Measurements from ENCODE around the gene SRPRA. TPM values are rescaled to one million over a fixed set of nuclear protein-coding genes. Genes with fewer than 3 reads are reported as not detected.

SRPRA gene
- total RNA-seq, 1 donor from 2014 or later = 61.3 TPM

GRCh38 chr11:126225295-126225665, 43.4 kb downstream of the SRPRA start:
- no peaks in the 10 kb centered on the region for H3K27me3 ChIP-seq (ENCODE audit: control insufficient read depth, insufficient read depth, low read length)
- DNase-seq (ENCODE audit: low read depth) (no peak), FAIRE-seq (no peak)
- no peak for TF ChIP-seq CTCF (IDR thresholded peaks at IDR 0.05; ENCODE audit: insufficient read depth, low read length, severe bottlenecking)
- no peak overlapping the region for H3K4me3 ChIP-seq (ENCODE audit: low read depth, low read length)
- no peaks in the 10 kb centered on the region for H3K36me3 ChIP-seq (ENCODE audit: control insufficient read depth, insufficient read depth, low read length)

GRCh38 chr11:126224647-126225294, 43.9 kb downstream of the SRPRA start:
- DNase-seq (ENCODE audit: low read depth) (no peak), FAIRE-seq (no peak)
- no peak for TF ChIP-seq CTCF (IDR thresholded peaks at IDR 0.05; ENCODE audit: insufficient read depth, low read length, severe bottlenecking)
- no peaks in the 10 kb centered on the region for H3K36me3 ChIP-seq (ENCODE audit: control insufficient read depth, insufficient read depth, low read length)
- H3K4me3 ChIP-seq (ENCODE audit: low read depth, low read length) = no peak overlapping the region
- H3K27me3 ChIP-seq (ENCODE audit: control insufficient read depth, insufficient read depth, low read length) = no peaks in the 10 kb centered on the region

- DNase-seq (ENCODE audit: low read depth) = no peak
- H3K36me3 ChIP-seq (ENCODE audit: control insufficient read depth, insufficient read depth, low read length) = peaks cover 1% of the 10 kb centered on the region
- no peak for FAIRE-seq
- no peaks in the 10 kb centered on the region for H3K27me3 ChIP-seq (ENCODE audit: control insufficient read depth, insufficient read depth, low read length)
- H3K4me3 ChIP-seq (ENCODE audit: low read depth, low read length) = no peak overlapping the region
- no peak for TF ChIP-seq CTCF (IDR thresholded peaks at IDR 0.05; ENCODE audit: insufficient read depth, low read length, severe bottlenecking)
Observed at GRCh38 chr11:126219547-126219946, 49.1 kb downstream of the SRPRA start.

GRCh38 chr11:126217491-126217890, 51.2 kb downstream of the SRPRA start:
- DNase-seq (ENCODE audit: low read depth) = no peak
- Histone ChIP-seq H3K36me3 (ENCODE audit: control insufficient read depth, insufficient read depth, low read length) (peaks cover 1% of the 10 kb centered on the region), H3K27me3 (ENCODE audit: control insufficient read depth, insufficient read depth, low read length) (no peaks in the 10 kb centered on the region), H3K4me3 (ENCODE audit: low read depth, low read length) (no peak overlapping the region)
- FAIRE-seq = no peak
- TF ChIP-seq CTCF (IDR thresholded peaks at IDR 0.05; ENCODE audit: insufficient read depth, low read length, severe bottlenecking) = no peak

GRCh38 chr11:126216526-126217305, 52.0 kb downstream of the SRPRA start:
- FAIRE-seq (no peak), DNase-seq (ENCODE audit: low read depth) (no peak)
- no peak for TF ChIP-seq CTCF (IDR thresholded peaks at IDR 0.05; ENCODE audit: insufficient read depth, low read length, severe bottlenecking)
- Histone ChIP-seq H3K4me3 (ENCODE audit: low read depth, low read length) (no peak overlapping the region), H3K27me3 (ENCODE audit: control insufficient read depth, insufficient read depth, low read length) (no peaks in the 10 kb centered on the region), H3K36me3 (ENCODE audit: control insufficient read depth, insufficient read depth, low read length) (peaks cover 1% of the 10 kb centered on the region)
